ENCODE measurements around the gene SEMA5A.

- no peak for TF ChIP-seq CTCF (IDR thresholded peaks at IDR 0.05)
- no peak for TF ChIP-seq POLR2A (IDR thresholded peaks at IDR 0.05)
These were observed 62.6 kb downstream of the SEMA5A start for GRCh38 chr5:9483243-9483642.

Measured in breast epithelium (tissue), 3 donors.